IMR-90 (cell line): ENCODE measurements around the gene TCEAL6.

Experiments used
- CHD1 ChIP-seq: IDR thresholded peaks from 2 replicates; pipeline ENCODE4 v1.6.1; 2012; ENCODE audit warnings: low read depth, low read length, improper control_type of control experiment
- CTCF ChIP-seq: conservative IDR thresholded peaks from 2 replicates; pipeline ENCODE4 v1.5.1; 2012; ENCODE audit warnings: mild to moderate bottlenecking, low read depth, low read length, improper control_type of control experiment
- POLR2A ChIP-seq: IDR thresholded peaks from 2 replicates; pipeline ENCODE4 v1.6.1; 2012; ENCODE audit warnings: mild to moderate bottlenecking, low read depth, low read length
- RCOR1 ChIP-seq: IDR thresholded peaks from 2 replicates; pipeline ENCODE4 v1.6.1; 2012; ENCODE audit warnings: mild to moderate bottlenecking, low read length, improper control_type of control experiment; ENCODE audit not compliant: insufficient replicate concordance
- RFX5 ChIP-seq: IDR thresholded peaks from 2 replicates; pipeline ENCODE4 v1.8.0; 2012; ENCODE audit warnings: low read depth, mild to moderate bottlenecking, low read length, moderate library complexity
- USF2 ChIP-seq: fragments of 150-350 bp; IDR thresholded peaks from 2 replicates; pipeline ENCODE4 v1.6.1; 2017; ENCODE audit warnings: mild to moderate bottlenecking, antibody characterized with exemption, low read length, low read depth

GRCh38 chrX:102185967-102186720 is 43.9 kb upstream of the TCEAL6 start:
- no peak for TF ChIP-seq CTCF
- TF ChIP-seq POLR2A: no peak
- TF ChIP-seq RCOR1: no peak
- TF ChIP-seq CHD1: no peak
- TF ChIP-seq RFX5: no peak
- no peak for TF ChIP-seq USF2
